GM10266 (cell line): ENCODE results near the gene ZNF451.

Experiments used
- DNase-seq: peaks from one replicate; pipeline ENCODE4 v3.0.0; 2012; ENCODE audit errors: extremely low spot score
- TF ChIP-seq, protein P1 (sequence below): IDR thresholded peaks from 2 replicates; pipeline ENCODE4 v1.5.1; 2012; ENCODE audit warnings: mild to moderate bottlenecking, low read depth; ENCODE audit not compliant: control insufficient read depth, insufficient read depth; ENCODE audit errors: missing control alignments

ZNF451 gene

DNA sequence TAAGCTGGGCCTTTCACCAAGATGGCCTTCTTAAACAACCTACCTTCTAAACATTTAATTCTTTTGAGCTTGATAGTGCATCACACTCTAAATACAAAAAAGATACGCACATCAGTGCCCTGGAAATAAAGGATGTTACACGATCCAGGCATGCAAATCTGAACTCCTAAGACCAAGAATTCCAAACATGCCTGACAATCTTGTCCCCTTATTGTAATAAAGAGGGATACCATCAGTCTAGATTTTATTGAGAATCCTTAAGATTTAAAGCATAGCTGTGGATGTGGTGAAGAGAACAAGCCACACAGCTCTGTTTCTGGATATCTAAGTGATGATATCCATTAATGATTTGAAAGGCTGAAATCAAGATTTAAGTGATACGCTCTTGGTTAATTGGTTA is 13.0 kb downstream of the ZNF451 start:
- no peak for DNase-seq

DNA sequence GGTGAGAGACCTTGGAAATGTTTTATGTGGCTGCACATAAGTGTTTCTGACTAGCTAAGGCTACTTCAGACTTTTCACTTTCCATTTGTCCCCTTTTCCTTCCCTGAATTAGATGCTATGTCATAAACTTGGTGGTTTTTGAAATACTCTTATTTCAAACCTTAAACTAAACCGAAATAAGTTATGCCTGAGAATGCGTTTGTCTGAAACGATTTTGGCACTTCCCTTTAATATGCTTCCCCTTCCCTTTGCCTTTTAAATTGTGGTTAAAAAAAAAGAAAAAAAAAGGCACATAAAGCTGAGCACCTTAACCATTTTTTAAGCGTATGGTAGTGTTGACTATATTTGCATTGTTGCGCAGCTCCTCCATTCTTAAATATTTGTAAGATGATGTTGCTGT is 14.3 kb downstream of the ZNF451 start:
- TF ChIP-seq, protein P1, sequence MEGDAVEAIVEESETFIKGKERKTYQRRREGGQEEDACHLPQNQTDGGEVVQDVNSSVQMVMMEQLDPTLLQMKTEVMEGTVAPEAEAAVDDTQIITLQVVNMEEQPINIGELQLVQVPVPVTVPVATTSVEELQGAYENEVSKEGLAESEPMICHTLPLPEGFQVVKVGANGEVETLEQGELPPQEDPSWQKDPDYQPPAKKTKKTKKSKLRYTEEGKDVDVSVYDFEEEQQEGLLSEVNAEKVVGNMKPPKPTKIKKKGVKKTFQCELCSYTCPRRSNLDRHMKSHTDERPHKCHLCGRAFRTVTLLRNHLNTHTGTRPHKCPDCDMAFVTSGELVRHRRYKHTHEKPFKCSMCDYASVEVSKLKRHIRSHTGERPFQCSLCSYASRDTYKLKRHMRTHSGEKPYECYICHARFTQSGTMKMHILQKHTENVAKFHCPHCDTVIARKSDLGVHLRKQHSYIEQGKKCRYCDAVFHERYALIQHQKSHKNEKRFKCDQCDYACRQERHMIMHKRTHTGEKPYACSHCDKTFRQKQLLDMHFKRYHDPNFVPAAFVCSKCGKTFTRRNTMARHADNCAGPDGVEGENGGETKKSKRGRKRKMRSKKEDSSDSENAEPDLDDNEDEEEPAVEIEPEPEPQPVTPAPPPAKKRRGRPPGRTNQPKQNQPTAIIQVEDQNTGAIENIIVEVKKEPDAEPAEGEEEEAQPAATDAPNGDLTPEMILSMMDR = no peak
- DNase-seq = no peak

More for the DNA sequence above, 13.0 kb downstream of the ZNF451 start:
- TF ChIP-seq, protein P1 = no peak

DNA sequence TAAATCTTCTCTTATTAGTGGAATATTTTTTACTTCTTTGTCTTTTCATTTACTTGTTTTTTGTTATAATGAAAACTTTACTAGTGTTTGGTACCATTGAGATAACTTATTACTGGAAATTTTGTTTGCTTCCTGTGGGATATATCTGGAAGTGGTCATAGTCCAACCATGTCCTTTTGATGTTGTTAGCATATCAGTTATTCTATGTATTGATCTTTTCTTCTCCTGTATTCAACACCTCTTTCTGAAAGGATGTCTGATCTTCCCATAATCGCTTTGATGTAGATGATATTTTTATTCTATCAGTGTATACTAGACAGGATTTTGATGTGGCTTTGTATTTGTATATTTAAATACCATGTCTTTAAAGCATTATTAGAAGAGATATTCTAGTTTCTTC is 17.0 kb downstream of the ZNF451 start:
- DNase-seq = no peak
- TF ChIP-seq, protein P1 = no peak

DNA sequence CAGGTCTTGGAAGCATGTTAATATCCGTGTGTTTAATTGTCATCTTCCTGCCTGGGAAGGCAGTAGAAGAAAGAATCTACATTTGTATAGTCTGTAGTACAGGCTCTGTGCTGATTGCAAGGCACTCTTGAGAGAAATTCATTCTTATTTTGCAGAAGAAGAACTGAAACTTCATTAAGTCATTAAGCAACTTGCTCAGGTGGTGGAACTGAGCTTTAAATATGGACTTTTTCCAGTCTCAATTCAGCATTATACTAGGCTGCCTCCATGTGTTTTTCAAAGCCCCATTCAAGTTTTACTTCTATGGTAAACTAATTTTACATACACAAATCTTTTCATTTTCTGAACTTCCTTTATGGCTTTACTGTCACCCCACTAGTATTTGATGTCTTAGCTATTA is 18.7 kb downstream of the ZNF451 start:
- peak; percentile 37 for DNase-seq
- TF ChIP-seq, protein P1 = no peak

DNA sequence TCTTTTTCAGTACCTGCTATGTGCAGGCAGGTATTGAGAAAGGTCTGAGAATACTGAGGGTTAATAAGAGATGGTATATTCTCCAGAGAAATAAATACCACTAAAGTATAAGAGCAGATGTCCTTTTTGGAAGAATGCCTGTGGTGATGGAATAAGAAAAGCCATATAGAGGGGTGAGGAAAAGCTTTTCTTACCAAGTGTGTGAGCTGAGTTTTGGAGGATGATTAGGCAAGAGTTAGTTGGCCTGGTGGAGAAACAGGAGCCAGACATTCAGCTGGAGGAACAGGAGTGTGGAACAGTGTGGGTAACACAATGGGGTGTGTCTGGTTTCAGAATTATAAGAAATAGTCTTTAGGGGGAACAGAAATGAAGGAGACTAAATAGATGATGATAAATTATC is 19.9 kb downstream of the ZNF451 start:
- TF ChIP-seq, protein P1 = no peak

DNA sequence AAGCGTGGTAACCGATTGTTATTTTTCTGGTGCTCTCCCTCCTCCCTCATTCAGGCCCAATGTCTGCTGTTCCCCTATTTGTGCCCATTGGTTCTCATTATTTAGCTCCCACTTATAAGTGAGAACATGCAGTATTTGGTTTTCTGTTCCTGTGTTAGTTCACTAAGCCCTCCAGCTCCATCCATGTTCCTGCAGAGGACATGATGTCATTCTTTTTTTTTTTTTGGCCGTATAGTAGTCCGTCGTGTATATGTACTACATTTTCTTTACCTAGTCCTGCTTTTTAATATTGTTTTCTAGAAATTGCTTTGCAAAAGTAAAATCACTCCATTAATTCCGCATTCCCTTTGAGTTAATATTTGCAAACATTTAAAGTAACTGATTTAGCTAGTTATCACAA is 23.1 kb downstream of the ZNF451 start:
- TF ChIP-seq, protein P1 = no peak
- no peak for DNase-seq

More for the DNA sequence above, 19.9 kb downstream of the ZNF451 start:
- no peak for DNase-seq

DNA sequence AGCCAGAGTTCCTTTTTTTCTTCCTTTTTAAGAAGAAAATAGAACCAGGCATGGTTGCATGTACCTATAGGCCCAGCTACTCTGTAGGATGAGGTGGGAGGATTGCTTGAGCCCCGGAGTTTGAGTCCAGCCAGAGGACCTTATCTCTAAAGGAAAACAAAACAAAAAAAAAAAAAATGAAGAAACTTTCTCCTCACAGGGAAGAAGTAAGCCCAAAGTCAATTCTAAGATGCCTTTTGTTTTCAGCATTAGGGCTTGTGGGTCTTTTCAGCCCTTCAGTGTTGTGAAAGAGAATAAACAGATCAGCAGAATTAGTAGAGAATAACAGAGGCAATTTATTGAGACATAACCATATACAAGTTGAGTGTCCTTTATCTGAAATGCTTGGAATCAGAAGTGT is 26.8 kb downstream of the ZNF451 start:
- DNase-seq = no peak
- TF ChIP-seq, protein P1 = no peak
